Measurements from ENCODE around the gene WNT7A.

Gene WNT7A

GRCh38 chr3:13822042-13822441 is 57.8 kb downstream of the WNT7A start:
- no peak for FAIRE-seq
- TF ChIP-seq POLR2AphosphoS5 (IDR thresholded peaks at IDR 0.05; ENCODE audit: low read depth, low read length) (no peak), TAF1 (IDR thresholded peaks at IDR 0.05; ENCODE audit: borderline replicate concordance, low read depth, low read length) (no peak), POLR2A (IDR thresholded peaks at IDR 0.05; ENCODE audit: low read depth, low read length) (no peak)
- DNase-seq (ENCODE audit: insufficient read length) = no peak

GRCh38 chr3:13821126-13821525 is 58.7 kb downstream of the WNT7A start:
- TF ChIP-seq POLR2A (IDR thresholded peaks at IDR 0.05; ENCODE audit: low read depth, low read length) = no peak
- TF ChIP-seq POLR2AphosphoS5 (IDR thresholded peaks at IDR 0.05; ENCODE audit: low read depth, low read length) = no peak
- TF ChIP-seq TAF1 (IDR thresholded peaks at IDR 0.05; ENCODE audit: borderline replicate concordance, low read depth, low read length) = no peak
- no peak for FAIRE-seq
- DNase-seq (ENCODE audit: insufficient read length) = no peak

DNA sequence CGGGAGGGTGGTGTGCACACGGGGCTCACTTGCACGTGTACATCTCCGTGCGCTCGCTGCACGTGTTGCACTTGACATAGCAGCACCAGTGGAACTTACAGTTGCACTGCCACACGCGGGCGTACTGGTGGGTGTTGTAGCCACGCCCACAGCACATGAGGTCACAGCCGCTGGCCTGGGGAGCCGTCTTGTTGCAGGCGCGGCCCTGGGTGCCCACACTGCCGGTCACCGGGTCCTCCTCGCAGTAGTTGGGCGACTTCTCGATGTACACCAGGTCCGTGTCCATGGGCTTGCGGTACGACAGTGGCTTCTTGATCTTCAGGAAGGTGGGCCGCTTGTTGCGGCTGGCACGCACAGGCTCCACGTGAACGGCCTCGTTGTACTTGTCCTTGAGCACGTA is 61.0 kb downstream of the WNT7A start:
- FAIRE-seq (no peak), DNase-seq (ENCODE audit: insufficient read length) (no peak)
- TF ChIP-seq TAF1 (IDR thresholded peaks at IDR 0.05; ENCODE audit: borderline replicate concordance, low read depth, low read length) (no peak), POLR2AphosphoS5 (IDR thresholded peaks at IDR 0.05; ENCODE audit: low read depth, low read length) (no peak)

- DNase-seq (ENCODE audit: insufficient read length) (no peak), FAIRE-seq (no peak)
- TF ChIP-seq POLR2A (IDR thresholded peaks at IDR 0.05; ENCODE audit: low read depth, low read length) (no peak), TAF1 (IDR thresholded peaks at IDR 0.05; ENCODE audit: borderline replicate concordance, low read depth, low read length) (no peak), POLR2AphosphoS5 (IDR thresholded peaks at IDR 0.05; ENCODE audit: low read depth, low read length) (no peak)
These were observed 64.7 kb downstream of the WNT7A start for GRCh38 chr3:13815088-13815683.

DNA sequence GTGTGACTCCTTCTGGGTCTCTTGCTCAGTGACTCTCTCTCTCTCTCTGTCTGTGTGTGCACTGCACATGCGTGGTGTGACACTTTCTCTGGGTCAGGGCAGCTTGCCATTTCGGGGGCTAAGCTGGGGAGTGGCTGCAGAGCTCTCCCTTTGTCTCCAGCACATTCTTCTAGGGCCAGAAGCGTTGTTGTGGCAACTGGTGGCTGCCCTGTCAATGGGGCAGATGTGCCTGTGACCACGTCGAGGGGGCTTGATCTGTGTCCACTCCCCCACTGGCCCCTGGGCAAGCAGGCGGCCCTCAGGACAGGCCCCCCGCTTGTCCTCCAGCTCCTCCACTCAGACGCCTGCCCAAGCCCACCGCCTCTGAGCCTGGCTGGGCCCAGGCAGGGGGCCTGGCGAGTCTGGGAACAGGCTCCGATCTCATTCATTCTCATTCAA is 67.8 kb downstream of the WNT7A start:
- no peak for FAIRE-seq
- TF ChIP-seq POLR2A (IDR thresholded peaks at IDR 0.05; ENCODE audit: low read depth, low read length) (no peak), TAF1 (IDR thresholded peaks at IDR 0.05; ENCODE audit: borderline replicate concordance, low read depth, low read length) (no peak), POLR2AphosphoS5 (IDR thresholded peaks at IDR 0.05; ENCODE audit: low read depth, low read length) (no peak)
- no peak for DNase-seq (ENCODE audit: insufficient read length)

DNA sequence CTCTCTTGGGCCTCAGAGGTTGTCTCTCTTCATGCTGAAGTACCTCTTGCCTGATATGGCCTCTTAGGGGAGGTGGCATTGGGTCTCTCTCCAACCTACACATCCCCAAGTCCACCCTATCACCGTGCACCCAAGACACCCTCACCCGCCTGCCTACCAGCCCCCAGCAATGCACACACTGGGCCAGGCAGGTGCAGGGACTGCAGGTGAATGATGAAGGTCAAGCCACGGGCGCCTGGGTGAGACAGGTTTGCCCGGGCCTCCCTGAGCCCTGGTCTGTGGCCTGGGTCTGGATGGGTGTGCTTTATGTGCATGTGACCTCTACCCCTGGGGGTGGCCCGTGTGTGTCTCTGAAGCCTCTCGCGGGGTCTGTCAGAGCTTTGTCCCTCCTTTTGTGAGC is 68.3 kb downstream of the WNT7A start:
- DNase-seq (ENCODE audit: insufficient read length) (no peak), FAIRE-seq (no peak)
- TF ChIP-seq POLR2A (IDR thresholded peaks at IDR 0.05; ENCODE audit: low read depth, low read length) (no peak), TAF1 (IDR thresholded peaks at IDR 0.05; ENCODE audit: borderline replicate concordance, low read depth, low read length) (no peak)

DNA sequence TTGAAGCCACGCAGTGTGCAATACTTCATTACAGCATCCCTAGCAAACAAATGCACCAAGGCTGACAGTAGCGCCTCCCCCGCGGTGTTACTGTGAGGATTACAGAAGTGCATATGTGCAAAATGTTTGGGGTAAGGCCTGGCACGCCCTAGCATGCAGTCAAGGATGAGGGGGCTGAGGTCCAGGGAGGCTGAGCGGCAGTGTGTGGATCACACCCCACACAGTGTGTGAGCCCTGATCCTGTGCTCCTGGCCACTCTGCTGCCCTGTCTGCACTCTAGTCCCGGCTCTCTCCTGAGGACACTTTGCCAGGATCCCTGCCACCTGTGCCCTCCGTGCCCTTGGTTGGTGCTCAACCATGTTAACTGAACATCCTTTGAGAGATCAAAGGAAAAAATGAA is 71.3 kb downstream of the WNT7A start:
- FAIRE-seq = no peak
- no peak for TF ChIP-seq POLR2AphosphoS5 (IDR thresholded peaks at IDR 0.05; ENCODE audit: low read depth, low read length)
- no peak for TF ChIP-seq TAF1 (IDR thresholded peaks at IDR 0.05; ENCODE audit: borderline replicate concordance, low read depth, low read length)
- no peak for TF ChIP-seq POLR2A (IDR thresholded peaks at IDR 0.05; ENCODE audit: low read depth, low read length)
- DNase-seq (ENCODE audit: insufficient read length) = no peak

DNA sequence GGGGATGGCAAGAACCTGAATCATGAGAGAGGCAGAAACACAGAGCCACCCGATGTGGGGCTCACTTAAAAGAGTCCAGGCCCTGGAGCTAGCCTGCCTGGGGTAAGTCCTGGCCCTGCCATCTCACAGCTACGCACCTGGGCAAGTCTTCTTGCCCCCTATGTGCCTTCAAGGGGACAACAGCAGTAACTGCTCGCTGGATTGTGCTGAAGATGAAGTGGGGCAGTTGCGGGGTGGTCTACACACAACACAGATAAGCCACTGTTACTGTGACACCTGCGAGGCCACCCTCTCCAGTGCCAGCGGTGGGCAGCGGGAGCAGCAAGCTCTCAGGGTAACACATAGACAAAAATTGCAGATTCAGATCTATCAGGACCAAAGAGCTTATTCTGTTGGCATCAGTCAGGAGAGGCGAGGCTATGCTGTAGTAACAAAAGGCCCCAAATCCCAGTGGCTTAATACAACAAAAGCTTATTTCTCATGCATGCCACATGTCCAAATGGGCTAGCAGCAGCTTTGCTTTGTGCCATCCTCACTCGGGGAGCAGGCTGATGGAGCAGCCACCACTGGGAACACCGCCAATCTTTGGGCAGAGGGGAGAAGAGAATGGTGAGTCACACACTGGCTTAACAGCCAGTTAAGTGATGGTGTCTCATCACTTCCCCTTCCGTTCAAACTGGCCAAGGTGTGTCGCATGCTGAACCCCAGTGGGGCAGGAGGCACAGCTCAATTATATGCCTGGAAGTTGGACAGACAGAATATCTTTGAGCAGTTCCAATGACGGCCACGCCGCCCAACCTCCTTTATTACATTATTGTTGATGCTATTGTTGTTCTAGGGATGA is 78.3 kb downstream of the WNT7A start:
- DNase-seq (ENCODE audit: insufficient read length) = no peak
- no peak for TF ChIP-seq TAF1 (IDR thresholded peaks at IDR 0.05; ENCODE audit: borderline replicate concordance, low read depth, low read length)
- no peak for TF ChIP-seq POLR2A (IDR thresholded peaks at IDR 0.05; ENCODE audit: low read depth, low read length)
- TF ChIP-seq POLR2AphosphoS5 (IDR thresholded peaks at IDR 0.05; ENCODE audit: low read depth, low read length) = no peak

DNA sequence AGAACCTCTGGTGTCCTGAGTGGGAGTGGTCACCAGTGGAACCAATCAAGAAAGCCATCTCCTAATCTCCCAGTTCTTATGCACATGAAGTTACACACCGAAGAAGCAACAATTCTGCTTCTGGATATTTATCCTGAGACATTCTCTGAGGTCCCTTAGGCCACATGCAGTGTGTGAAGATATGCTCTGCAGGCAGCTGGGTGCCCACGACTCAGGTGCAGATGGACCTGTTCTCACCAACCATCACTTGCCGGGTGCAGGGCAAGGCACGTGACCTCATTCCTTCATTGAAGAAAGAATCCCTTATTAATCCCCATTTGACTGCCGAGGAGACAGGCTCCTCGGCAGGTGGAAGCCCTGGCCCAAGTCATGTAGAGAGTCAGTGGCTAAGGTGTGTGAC is 79.8 kb downstream of the WNT7A start:
- TF ChIP-seq POLR2AphosphoS5 (IDR thresholded peaks at IDR 0.05; ENCODE audit: low read depth, low read length) (no peak), POLR2A (IDR thresholded peaks at IDR 0.05; ENCODE audit: low read depth, low read length) (no peak), TAF1 (IDR thresholded peaks at IDR 0.05; ENCODE audit: borderline replicate concordance, low read depth, low read length) (no peak)
- DNase-seq (ENCODE audit: insufficient read length) (no peak), FAIRE-seq (no peak)

More for the DNA sequence above, 78.3 kb downstream of the WNT7A start:
- no peak for FAIRE-seq

- FAIRE-seq (no peak), DNase-seq (ENCODE audit: insufficient read length) (no peak)
- TF ChIP-seq POLR2AphosphoS5 (IDR thresholded peaks at IDR 0.05; ENCODE audit: low read depth, low read length) = no peak
- TF ChIP-seq POLR2A (IDR thresholded peaks at IDR 0.05; ENCODE audit: low read depth, low read length) = no peak
- no peak for TF ChIP-seq TAF1 (IDR thresholded peaks at IDR 0.05; ENCODE audit: borderline replicate concordance, low read depth, low read length)
These were observed 81.5 kb downstream of the WNT7A start for GRCh38 chr3:13798401-13798800.

DNA sequence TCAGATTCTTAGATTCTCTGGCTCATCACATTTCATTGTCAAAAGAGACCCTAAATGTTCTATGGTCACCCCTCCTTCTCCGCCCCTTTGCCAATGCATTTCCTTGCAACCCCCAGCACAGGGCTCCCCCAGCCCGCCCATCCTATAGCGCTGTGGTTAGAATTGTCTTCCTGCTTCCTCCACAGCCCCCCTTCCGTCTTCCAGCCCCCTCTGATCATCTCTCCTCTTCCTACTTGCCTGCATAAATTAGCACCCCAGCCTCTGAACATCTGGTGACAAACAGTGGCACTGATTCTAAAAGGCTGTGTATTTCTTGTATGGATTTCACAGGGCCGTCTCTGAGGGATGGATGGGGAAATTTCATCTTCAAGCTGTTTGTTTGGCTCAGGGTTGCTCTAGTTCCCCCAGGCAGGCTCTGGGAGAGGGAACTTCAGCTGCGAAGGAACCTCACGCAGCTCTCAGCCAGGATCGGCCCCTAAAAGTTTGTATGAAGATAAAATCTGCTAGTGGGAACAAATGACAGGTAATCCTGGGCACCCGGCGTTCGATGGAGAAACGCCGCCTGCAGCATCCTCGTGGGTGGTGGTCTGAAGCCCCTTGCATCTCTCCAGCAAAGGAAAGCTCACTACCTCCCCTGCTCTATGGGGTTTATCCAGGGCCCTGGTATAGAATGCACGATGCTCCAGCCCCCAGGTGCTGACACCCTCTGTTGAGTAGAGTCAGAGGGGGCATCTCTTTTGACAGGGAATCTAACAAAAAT is 83.0 kb downstream of the WNT7A start:
- DNase-seq (ENCODE audit: insufficient read length) (no peak), FAIRE-seq (no peak)
- no peak for TF ChIP-seq POLR2AphosphoS5 (IDR thresholded peaks at IDR 0.05; ENCODE audit: low read depth, low read length)
- TF ChIP-seq POLR2A (IDR thresholded peaks at IDR 0.05; ENCODE audit: low read depth, low read length) = no peak
- no peak for TF ChIP-seq TAF1 (IDR thresholded peaks at IDR 0.05; ENCODE audit: borderline replicate concordance, low read depth, low read length)

Measured in GM12892 (cell line).